HepG2 (cell line): ENCODE data around the gene GADL1. TPM values are rescaled to one million over a fixed set of nuclear protein-coding genes. Genes with fewer than 3 reads are reported as not detected.

ENCODE experiments used
- ATAC-seq: fragments of 200-7000 bp; cut with Tn5 transposase; 3 replicates; pipeline ENCODE4 v1.9.1; 2020; ENCODE audit warnings: mild to moderate bottlenecking, moderate library complexity
- BruUV-seq: library from RNA; stranded (reverse); fragments of 400-500 nt; replicated peaks from 2 replicates; lab custom pipeline; 2021; lab: Mats Ljungman, UMichigan
- CTCF ChIA-PET: fragments of 300-600 bp; formaldehyde crosslinking; extraction: SDS; loops from one replicate; lab custom pipeline; 2021; ENCODE audit warnings: low total read pairs, inconsistent platforms, low intra/inter-chr PET ratio; lab: Yijun Ruan, JAX
- POLR2A ChIA-PET: fragments of 350-600 bp; sonication (Branson Sonifier 250); formaldehyde crosslinking; loops from one replicate; lab custom pipeline; 2020; ENCODE audit warnings: antibody characterized with exemption, inconsistent platforms; lab: Yijun Ruan, JAX
- DNase-seq: peaks from one replicate; pipeline ENCODE4 v3.0.0-alpha.2; 2015; ENCODE audit warnings: low spot score
- FAIRE-seq: peaks from 3 replicates; lab custom pipeline; 2011; peaks lifted over from hg19 to GRCh38; lab: Jason Lieb, UNC
- H2AFZ ChIP-seq: one replicate; pipeline ENCODE4 v1.6.1; 2011; ENCODE audit warnings: low read length, inconsistent platforms
- H3K27ac ChIP-seq: fragments of 300-600 bp; 3 replicates; pipeline ENCODE4 v1.8.0; 2011; ENCODE audit warnings: mixed run types, mild to moderate bottlenecking, mixed read lengths, low read length, inconsistent platforms; ENCODE audit not compliant: insufficient read depth; ENCODE audit errors: extremely low read length
- H3K27me3 ChIP-seq, 2 experiments: fragments of 200-600 bp in 1 of 2; 2 replicates in 1 of 2; 3 replicates in 1 of 2; pipeline versions ENCODE4 v1.6.0 to v1.8.0; 2011; ENCODE audit warnings: low read length in 2 of 2, mild to moderate bottlenecking in 2 of 2, moderate library complexity in 2 of 2, inconsistent platforms in 1 of 2; ENCODE audit not compliant: insufficient read depth in 2 of 2, control insufficient read depth in 1 of 2
- H3K36me3 ChIP-seq, 2 experiments: fragments of 200-600 bp in 1 of 2; replicated peaks in 1 of 2; 2 replicates in 1 of 2; 3 replicates in 1 of 2; pipeline versions ENCODE4 v1.5.1 to v1.8.0; 2011; ENCODE audit warnings: low read length in 2 of 2, inconsistent platforms in 1 of 2; ENCODE audit not compliant: insufficient read depth in 2 of 2, control insufficient read depth in 1 of 2
- H3K4me1 ChIP-seq: 2 replicates; pipeline ENCODE4 v1.5.1; 2012; ENCODE audit warnings: low read length, inconsistent platforms; ENCODE audit not compliant: insufficient read depth
- H3K4me2 ChIP-seq: 2 replicates; pipeline ENCODE4 v1.6.0; 2011; ENCODE audit warnings: low read depth, low read length, inconsistent platforms
- H3K4me3 ChIP-seq, 3 experiments: fragments of 200-600 bp in 1 of 3; sonication (generic), shearing (Covaris generic) in 1 of 3; replicated peaks in 1 of 3; 2 replicates each; pipeline ENCODE4 v1.5.1; 2011 to 2016; ENCODE audit warnings: low read length in 3 of 3, inconsistent platforms in 2 of 3, low read depth in 2 of 3, mild to moderate bottlenecking in 2 of 3, control low read depth in 1 of 3, mixed read lengths in 1 of 3; ENCODE audit not compliant: insufficient read depth in 1 of 3
- H3K79me2 ChIP-seq: one replicate; pipeline ENCODE4 v1.6.1; 2011; ENCODE audit warnings: low read length, inconsistent platforms; ENCODE audit not compliant: insufficient read depth
- H3K9ac ChIP-seq: 2 replicates; pipeline ENCODE4 v1.6.0; 2011; ENCODE audit warnings: mild to moderate bottlenecking, low read depth, low read length, inconsistent platforms; ENCODE audit not compliant: insufficient read depth
- H3K9me3 ChIP-seq: 2 replicates; pipeline ENCODE4 v1.5.1; 2012; ENCODE audit warnings: mild to moderate bottlenecking, low read length
- H4K20me1 ChIP-seq: 2 replicates; pipeline ENCODE4 v1.6.0; 2011; ENCODE audit warnings: inconsistent platforms, mild to moderate bottlenecking, low read length, moderate library complexity; ENCODE audit not compliant: insufficient read depth
- GRHL1 ChIP-seq: sonication (generic); formaldehyde crosslinking; conservative IDR thresholded peaks from 2 replicates; pipeline ENCODE4 v1.8.0; 2022; ENCODE audit warnings: missing genetic modification reagents
- MNT ChIP-seq: fragments of 450-650 bp; IDR thresholded peaks from 2 replicates; pipeline ENCODE4 v1.6.1; 2016
- PCBP2 ChIP-seq: fragments of 200-400 bp; formaldehyde crosslinking; optimal IDR thresholded peaks from 2 replicates; pipeline ENCODE3; 2018; ENCODE audit warnings: low read length, low read depth; ENCODE audit not compliant: poor library complexity, severe bottlenecking
- SMAD3 ChIP-seq: sonication (generic); formaldehyde crosslinking; IDR thresholded peaks from 2 replicates; pipeline ENCODE4 v1.4.0; 2020; ENCODE audit warnings: missing genetic modification reagents
- SRSF9 ChIP-seq: fragments of 200-400 bp; formaldehyde crosslinking; IDR thresholded peaks from 2 replicates; pipeline ENCODE4 v1.6.1; 2018; ENCODE audit warnings: borderline replicate concordance, mild to moderate bottlenecking, low read depth, low read length; ENCODE audit not compliant: insufficient read depth, poor library complexity, severe bottlenecking
- ZNF720 ChIP-seq: sonication (generic); formaldehyde crosslinking; IDR thresholded peaks from 2 replicates; pipeline ENCODE4 v1.4.0; 2020; ENCODE audit warnings: missing genetic modification reagents
- ZNF83 ChIP-seq: sonication (generic); formaldehyde crosslinking; IDR thresholded peaks from 2 replicates; pipeline ENCODE4 v1.4.0; 2020; ENCODE audit warnings: missing genetic modification reagents, mild to moderate bottlenecking, borderline replicate concordance
- WGBS: methylation state at CpG from one replicate; pipeline ENCODE4 v1.1.6; 2017; ENCODE audit warnings: low lambda C conversion rate; 5-methylcytosine and 5-hydroxymethylcytosine counted together
- in situ Hi-C: cut with HindIII; loops from 2 replicates; pipeline ENCODE4 v1.10.0; 2017; ENCODE audit warnings: low pct_unique_long_range_greater_than_20kb; ENCODE audit not compliant: extremely low pct_ligation_motif_present
- intact Hi-C: fragments of 100-400 bp; cut with micrococcal nuclease; formaldehyde crosslinking; loops from one replicate; pipeline ENCODE4 v1.10.0; 2022; ENCODE audit not compliant: unreplicated experiment
- polyA plus RNA-seq, 8 experiments: library from polyadenylated mRNA; depleted of rRNA in 3 of 8; stranded (reverse) in 7 of 8; unstranded in 1 of 8; fragments of >200 nt; fragmentation: Illumina TruSeq in 4 of 8; extraction: Trizol in 4 of 8; gene quantifications; 2 replicates each; pipeline versions ENCODE4 v1.2.1 to v1.2.3, GENCODE V29; 2011 to 2016; ENCODE audit warnings: low read depth in 4 of 8, missing spikeins in 1 of 8, mixed read lengths in 1 of 8; ENCODE audit not compliant: insufficient read depth in 1 of 8
- total RNA-seq, 5 experiments: library from RNA; depleted of rRNA; stranded (reverse); fragments of >200 nt; fragmentation: Illumina TruSeq; extraction: Trizol; gene quantifications; 2 replicates each; pipeline ENCODE4 v1.2.3, GENCODE V29; 2016; ENCODE audit warnings: low read depth in 1 of 5

GADL1 gene
- total and polyA plus RNA-seq, 2 of the 13 experiments (the other 11 are each of a cell fraction or from before 2014, with no cell fraction given): not detected

- no peak for TF ChIP-seq SRSF9
- no peak for TF ChIP-seq ZNF83 (CRISPR knock-in tag)
- no peak for TF ChIP-seq GRHL1
- no peak for TF ChIP-seq PCBP2
- TF ChIP-seq, all 625 proteins: peak for 0
Measured at GRCh38 chr3:30795176-30795575, 99.3 kb downstream of the GADL1 start (continued).

- no peak for DNase-seq
- Histone ChIP-seq H3K4me1 (no peaks in the 10 kb centered on the region), H3K36me3 (no peaks in the 10 kb centered on the region), H3K27ac (no peak overlapping the region), H3K4me3 (no peak overlapping the region), H3K79me2 (no peaks in the 10 kb centered on the region), H3K9me3 (no peaks in the 10 kb centered on the region), H3K9ac (no peak overlapping the region), H3K27me3 (no peaks in the 10 kb centered on the region), H2AFZ (no peak overlapping the region), H4K20me1 (no peaks in the 10 kb centered on the region), H3K4me2 (no peak overlapping the region)
- 52% methylated on average over 4 of the region's 4 CpGs for WGBS
- no peak for TF ChIP-seq SMAD3
- TF ChIP-seq ZNF720 (CRISPR knock-in tag): no peak
- TF ChIP-seq MNT: peak; percentile 86
- ChIA-PET POLR2A (no interaction called here), CTCF (no interaction called here)
- in situ Hi-C loops: loop anchor here (25.0 kb wide), 1 partner anchor 669 kb away; no protein-coding TSS in a partner anchor
- FAIRE-seq: no peak
- BruUV-seq: no TSS peak
- no peak for ATAC-seq
- intact Hi-C loops: no loop called here
Measured at GRCh38 chr3:30793740-30794139, 100.7 kb downstream of the GADL1 start.
